Neural cell (in vitro differentiated cells): Measurements from ENCODE around the gene RAVER2. TPM values are rescaled to one million over a fixed set of nuclear protein-coding genes. Genes with fewer than 3 reads are reported as not detected.

Experiments
- H2AFZ ChIP-seq: fragments of 200-600, 300-800 bp; sonication (generic), shearing (Covaris generic); 2 replicates; pipeline ENCODE4 v1.6.0; 2014; ENCODE audit warnings: low read depth, mild to moderate bottlenecking, antibody characterized with exemption, low read length, moderate library complexity
- H3F3A ChIP-seq: fragments of 200-600 bp; shearing (Covaris generic); 2 replicates; pipeline ENCODE4 v1.6.1; 2016; ENCODE audit warnings: mild to moderate bottlenecking, moderate library complexity, mixed read lengths, antibody characterized with exemption, low read length; ENCODE audit not compliant: insufficient read depth, poor library complexity, severe bottlenecking
- H3K27ac ChIP-seq: fragments of 200-600, 300-800 bp; sonication (generic), shearing (Covaris generic); 2 replicates; pipeline ENCODE4 v1.5.1; 2014; ENCODE audit warnings: mild to moderate bottlenecking, low read length, moderate library complexity
- H3K27me3 ChIP-seq: fragments of 300-800, 200-600 bp; sonication (generic), shearing (Covaris generic); 2 replicates; pipeline ENCODE4 v1.6.0; 2014; ENCODE audit warnings: mild to moderate bottlenecking, low read depth, low read length, moderate library complexity; ENCODE audit not compliant: insufficient read depth
- H3K36me3 ChIP-seq: fragments of 300-800, 200-600 bp; sonication (generic), shearing (Covaris generic); 2 replicates; pipeline ENCODE4 v1.5.1; 2014; ENCODE audit warnings: mild to moderate bottlenecking, antibody characterized with exemption, low read length, moderate library complexity; ENCODE audit not compliant: insufficient read depth
- H3K4me2 ChIP-seq: fragments of 300-800, 200-600 bp; sonication (generic), shearing (Covaris generic); 2 replicates; pipeline ENCODE4 v1.6.0; 2014; ENCODE audit warnings: mild to moderate bottlenecking, low read length
- H3K4me3 ChIP-seq: fragments of 300-800, 200-600 bp; sonication (generic), shearing (Covaris generic); 2 replicates; pipeline ENCODE4 v1.5.1; 2014; ENCODE audit warnings: mild to moderate bottlenecking, low read length, moderate library complexity
- H3K79me2 ChIP-seq: fragments of 200-600 bp; shearing (Covaris generic); replicated peaks from 2 replicates; pipeline ENCODE4 v1.6.0; 2014; ENCODE audit warnings: mild to moderate bottlenecking, low read length, moderate library complexity; ENCODE audit not compliant: insufficient read depth
- H3K9ac ChIP-seq: fragments of 300-800, 200-600 bp; sonication (generic), shearing (Covaris generic); 2 replicates; pipeline ENCODE4 v1.6.1; 2016; ENCODE audit warnings: mild to moderate bottlenecking, low read length, mixed read lengths
- H3K9me2 ChIP-seq: fragments of 200-600 bp; shearing (Covaris generic); 2 replicates; pipeline ENCODE4 v1.6.1; 2016; ENCODE audit warnings: mild to moderate bottlenecking, low read length, mixed read lengths; ENCODE audit not compliant: insufficient read depth
- H3K9me3 ChIP-seq: fragments of 200-600, 300-800 bp; sonication (generic), shearing (Covaris generic); 2 replicates; pipeline ENCODE4 v1.6.1; 2016; ENCODE audit warnings: mild to moderate bottlenecking, mixed run types, low read length, moderate library complexity, mixed read lengths
- H4K20me1 ChIP-seq: fragments of 200-600 bp; shearing (Covaris generic); 2 replicates; pipeline ENCODE4 v1.6.1; 2016; ENCODE audit warnings: mild to moderate bottlenecking, mixed run types; ENCODE audit not compliant: insufficient read depth
- EP300 ChIP-seq: fragments of 450-650 bp; conservative IDR thresholded peaks from 2 replicates; pipeline ENCODE4 v1.6.1; 2014; ENCODE audit warnings: antibody characterized with exemption, mild to moderate bottlenecking, moderate library complexity; ENCODE audit not compliant: poor library complexity, severe bottlenecking
- EZH2 ChIP-seq: fragments of 200-600, 300-800 bp; shearing (Covaris generic), sonication (generic); IDR thresholded peaks from 2 replicates; pipeline ENCODE4 v1.6.1; 2014; ENCODE audit warnings: antibody characterized with exemption, low read length, borderline replicate concordance, mild to moderate bottlenecking; ENCODE audit not compliant: insufficient read depth, poor library complexity, severe bottlenecking
- MXI1 ChIP-seq: fragments of 450-650 bp; conservative IDR thresholded peaks from 2 replicates; pipeline ENCODE4 v1.6.1; 2014; ENCODE audit warnings: antibody characterized with exemption, mild to moderate bottlenecking; ENCODE audit not compliant: poor library complexity, severe bottlenecking
- POLR2AphosphoS5 ChIP-seq: IDR thresholded peaks from 2 replicates; pipeline ENCODE4 v1.6.1; 2012
- RAD21 ChIP-seq: fragments of 450-650 bp; conservative IDR thresholded peaks from 2 replicates; pipeline ENCODE4 v1.6.1; 2014; ENCODE audit warnings: antibody characterized with exemption, mild to moderate bottlenecking, moderate library complexity
- SMC3 ChIP-seq: fragments of 450-650 bp; conservative IDR thresholded peaks from 2 replicates; pipeline ENCODE4 v1.6.1; 2014; ENCODE audit warnings: antibody characterized with exemption, mild to moderate bottlenecking, moderate library complexity; ENCODE audit not compliant: poor library complexity
- TAF1 ChIP-seq: IDR thresholded peaks from 2 replicates; pipeline ENCODE4 v1.6.1; 2012; ENCODE audit warnings: low read depth
- polyA plus RNA-seq: library from polyadenylated mRNA; depleted of rRNA; stranded (reverse); fragments of >200 nt; gene quantifications from 2 replicates; pipeline ENCODE4 v1.2.3, GENCODE V29; 2014
- TF ChIP-seq, protein P1 (sequence below): fragments of 450-650 bp; IDR thresholded peaks from 2 replicates; pipeline ENCODE4 v1.5.1; 2014; ENCODE audit warnings: antibody characterized with exemption, mild to moderate bottlenecking, moderate library complexity; ENCODE audit not compliant: poor library complexity, severe bottlenecking
- TF ChIP-seq, protein P2 (sequence below): IDR thresholded peaks from 2 replicates; pipeline ENCODE4 v1.6.1; 2012; ENCODE audit warnings: borderline replicate concordance

The RAVER2 gene
- polyA plus RNA-seq, 1 donor from 2014 or later = 8.1 TPM

DNA sequence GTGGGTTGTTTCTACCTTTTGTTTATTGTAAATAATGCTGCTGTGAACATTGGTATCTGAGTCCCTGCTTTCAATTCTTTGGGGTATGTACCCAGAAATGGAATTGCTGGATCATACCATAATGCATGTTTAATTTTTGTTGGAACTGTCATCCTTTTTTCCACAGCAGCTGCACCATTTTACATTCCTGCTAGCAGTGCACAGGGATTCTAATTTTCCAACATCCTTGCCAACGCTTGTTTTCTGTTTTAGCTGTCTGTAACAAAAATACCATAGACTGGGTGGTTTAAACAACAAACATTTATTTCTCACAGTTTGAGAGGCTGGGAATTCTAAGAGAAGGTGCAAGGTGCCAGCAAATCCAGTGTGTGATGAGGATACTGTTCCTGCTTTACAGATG, 65.1 kb downstream of the RAVER2 start:
- Histone ChIP-seq H3K4me3 (no peak overlapping the region), H3K36me3 (no peaks in the 10 kb centered on the region), H3K9me2 (no peaks in the 10 kb centered on the region), H3K79me2 (no peaks in the 10 kb centered on the region), H3K9me3 (no peaks in the 10 kb centered on the region), H2AFZ (no peak overlapping the region), H3K27me3 (no peaks in the 10 kb centered on the region), H3K9ac (no peak overlapping the region), H3K27ac (no peak overlapping the region), H3K4me2 (no peak overlapping the region), H4K20me1 (no peaks in the 10 kb centered on the region), H3F3A (no peaks in the 10 kb centered on the region)
- no peak for TF ChIP-seq SMC3
- no peak for TF ChIP-seq MXI1
- TF ChIP-seq EZH2 = no peak
- TF ChIP-seq, protein P1, sequence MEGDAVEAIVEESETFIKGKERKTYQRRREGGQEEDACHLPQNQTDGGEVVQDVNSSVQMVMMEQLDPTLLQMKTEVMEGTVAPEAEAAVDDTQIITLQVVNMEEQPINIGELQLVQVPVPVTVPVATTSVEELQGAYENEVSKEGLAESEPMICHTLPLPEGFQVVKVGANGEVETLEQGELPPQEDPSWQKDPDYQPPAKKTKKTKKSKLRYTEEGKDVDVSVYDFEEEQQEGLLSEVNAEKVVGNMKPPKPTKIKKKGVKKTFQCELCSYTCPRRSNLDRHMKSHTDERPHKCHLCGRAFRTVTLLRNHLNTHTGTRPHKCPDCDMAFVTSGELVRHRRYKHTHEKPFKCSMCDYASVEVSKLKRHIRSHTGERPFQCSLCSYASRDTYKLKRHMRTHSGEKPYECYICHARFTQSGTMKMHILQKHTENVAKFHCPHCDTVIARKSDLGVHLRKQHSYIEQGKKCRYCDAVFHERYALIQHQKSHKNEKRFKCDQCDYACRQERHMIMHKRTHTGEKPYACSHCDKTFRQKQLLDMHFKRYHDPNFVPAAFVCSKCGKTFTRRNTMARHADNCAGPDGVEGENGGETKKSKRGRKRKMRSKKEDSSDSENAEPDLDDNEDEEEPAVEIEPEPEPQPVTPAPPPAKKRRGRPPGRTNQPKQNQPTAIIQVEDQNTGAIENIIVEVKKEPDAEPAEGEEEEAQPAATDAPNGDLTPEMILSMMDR = no peak
- no peak for TF ChIP-seq EP300
- TF ChIP-seq, protein P2, sequence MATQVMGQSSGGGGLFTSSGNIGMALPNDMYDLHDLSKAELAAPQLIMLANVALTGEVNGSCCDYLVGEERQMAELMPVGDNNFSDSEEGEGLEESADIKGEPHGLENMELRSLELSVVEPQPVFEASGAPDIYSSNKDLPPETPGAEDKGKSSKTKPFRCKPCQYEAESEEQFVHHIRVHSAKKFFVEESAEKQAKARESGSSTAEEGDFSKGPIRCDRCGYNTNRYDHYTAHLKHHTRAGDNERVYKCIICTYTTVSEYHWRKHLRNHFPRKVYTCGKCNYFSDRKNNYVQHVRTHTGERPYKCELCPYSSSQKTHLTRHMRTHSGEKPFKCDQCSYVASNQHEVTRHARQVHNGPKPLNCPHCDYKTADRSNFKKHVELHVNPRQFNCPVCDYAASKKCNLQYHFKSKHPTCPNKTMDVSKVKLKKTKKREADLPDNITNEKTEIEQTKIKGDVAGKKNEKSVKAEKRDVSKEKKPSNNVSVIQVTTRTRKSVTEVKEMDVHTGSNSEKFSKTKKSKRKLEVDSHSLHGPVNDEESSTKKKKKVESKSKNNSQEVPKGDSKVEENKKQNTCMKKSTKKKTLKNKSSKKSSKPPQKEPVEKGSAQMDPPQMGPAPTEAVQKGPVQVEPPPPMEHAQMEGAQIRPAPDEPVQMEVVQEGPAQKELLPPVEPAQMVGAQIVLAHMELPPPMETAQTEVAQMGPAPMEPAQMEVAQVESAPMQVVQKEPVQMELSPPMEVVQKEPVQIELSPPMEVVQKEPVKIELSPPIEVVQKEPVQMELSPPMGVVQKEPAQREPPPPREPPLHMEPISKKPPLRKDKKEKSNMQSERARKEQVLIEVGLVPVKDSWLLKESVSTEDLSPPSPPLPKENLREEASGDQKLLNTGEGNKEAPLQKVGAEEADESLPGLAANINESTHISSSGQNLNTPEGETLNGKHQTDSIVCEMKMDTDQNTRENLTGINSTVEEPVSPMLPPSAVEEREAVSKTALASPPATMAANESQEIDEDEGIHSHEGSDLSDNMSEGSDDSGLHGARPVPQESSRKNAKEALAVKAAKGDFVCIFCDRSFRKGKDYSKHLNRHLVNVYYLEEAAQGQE = no peak
- no peak for TF ChIP-seq TAF1
- TF ChIP-seq POLR2AphosphoS5 = no peak
- TF ChIP-seq RAD21 = no peak

DNA sequence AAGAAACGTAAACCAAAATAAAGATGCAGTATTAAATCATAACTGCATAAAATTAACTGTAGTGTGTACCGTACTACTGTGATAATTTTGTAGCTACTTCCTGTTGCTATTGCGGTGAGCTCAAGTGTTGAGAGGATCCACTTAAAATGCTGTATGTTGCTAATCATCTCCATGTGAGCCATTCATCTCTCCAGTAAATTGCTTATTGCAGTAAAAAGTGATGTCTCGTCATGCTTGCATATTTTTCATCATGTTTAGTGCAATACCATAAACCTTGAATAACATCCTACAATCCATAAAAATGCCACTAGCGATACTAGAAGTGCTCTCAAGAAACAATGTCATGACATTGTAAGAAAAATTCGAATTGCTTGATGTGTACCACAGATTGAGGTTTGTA, 66.3 kb downstream of the RAVER2 start:
- Histone ChIP-seq H4K20me1 (no peaks in the 10 kb centered on the region), H3K9me2 (no peaks in the 10 kb centered on the region), H3K27me3 (no peaks in the 10 kb centered on the region), H2AFZ (no peak overlapping the region), H3K27ac (no peak overlapping the region), H3K79me2 (no peaks in the 10 kb centered on the region), H3K9ac (no peak overlapping the region), H3K4me2 (no peak overlapping the region), H3K36me3 (no peaks in the 10 kb centered on the region), H3K9me3 (no peaks in the 10 kb centered on the region), H3F3A (no peaks in the 10 kb centered on the region), H3K4me3 (no peak overlapping the region)
- TF ChIP-seq POLR2AphosphoS5 (no peak), EZH2 (no peak), SMC3 (no peak), RAD21 (no peak), MXI1 (no peak), EP300 (no peak), TAF1 (no peak)
- TF ChIP-seq, protein P1 = no peak
- TF ChIP-seq, protein P2 = no peak
